ENCODE data around the gene MTCH2. TPM values are rescaled to one million over a fixed set of nuclear protein-coding genes. Genes with fewer than 3 reads are reported as not detected.

MTCH2 gene
- total RNA-seq, 1 experiment from 2014 or later: 103 TPM

DNA sequence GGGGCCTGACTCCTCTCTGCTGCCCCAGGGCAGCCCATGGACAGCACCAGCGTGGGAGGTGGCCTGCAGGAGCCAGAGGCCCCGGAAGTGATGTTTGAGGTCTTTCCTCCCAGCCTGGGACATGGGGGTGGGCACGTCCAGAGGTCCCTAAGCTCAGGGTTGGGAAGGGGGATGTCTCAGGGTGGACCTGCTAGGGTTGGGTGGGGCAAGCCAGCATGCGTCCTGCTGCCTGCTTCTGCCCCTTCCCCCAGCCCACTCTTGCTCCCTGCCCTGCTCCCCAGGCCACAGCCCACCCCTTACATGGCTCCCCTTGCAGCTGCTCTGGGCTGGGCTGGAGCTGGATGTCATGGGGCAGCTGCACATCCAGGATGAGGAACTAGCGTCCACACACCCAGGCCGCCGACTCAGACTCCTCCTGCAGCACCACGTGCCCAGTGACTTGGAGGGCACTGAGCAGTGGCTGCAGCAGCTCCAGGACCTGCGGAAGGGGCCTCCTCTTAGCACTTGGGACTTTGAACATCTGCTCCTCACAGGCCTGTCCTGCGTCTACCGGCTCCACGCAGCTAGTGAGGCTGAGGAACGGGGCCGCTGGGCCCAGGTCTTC, 54.5 kb downstream of the MTCH2 start:
- H3K27ac Mint-ChIP-seq (ENCODE audit: unreplicated experiment): no peak overlapping the region
- H3K4me3 Mint-ChIP-seq (ENCODE audit: low read depth, unreplicated experiment): no peak overlapping the region
- peaks cover 10% of the 10 kb centered on the region for H3K27me3 Mint-ChIP-seq (ENCODE audit: unreplicated experiment)
- no peaks in the 10 kb centered on the region for H3K9me3 Mint-ChIP-seq (ENCODE audit: low read depth, unreplicated experiment)
- peaks cover 6% of the 10 kb centered on the region for H3K36me3 Mint-ChIP-seq (ENCODE audit: insufficient read depth, unreplicated experiment)
- intact Hi-C loops (cut with micrococcal nuclease; ENCODE audit: unreplicated experiment): no loop called here
- no peaks in the 10 kb centered on the region for H3K4me1 Mint-ChIP-seq (ENCODE audit: low read depth, unreplicated experiment)
- TF ChIP-seq, protein P1, sequence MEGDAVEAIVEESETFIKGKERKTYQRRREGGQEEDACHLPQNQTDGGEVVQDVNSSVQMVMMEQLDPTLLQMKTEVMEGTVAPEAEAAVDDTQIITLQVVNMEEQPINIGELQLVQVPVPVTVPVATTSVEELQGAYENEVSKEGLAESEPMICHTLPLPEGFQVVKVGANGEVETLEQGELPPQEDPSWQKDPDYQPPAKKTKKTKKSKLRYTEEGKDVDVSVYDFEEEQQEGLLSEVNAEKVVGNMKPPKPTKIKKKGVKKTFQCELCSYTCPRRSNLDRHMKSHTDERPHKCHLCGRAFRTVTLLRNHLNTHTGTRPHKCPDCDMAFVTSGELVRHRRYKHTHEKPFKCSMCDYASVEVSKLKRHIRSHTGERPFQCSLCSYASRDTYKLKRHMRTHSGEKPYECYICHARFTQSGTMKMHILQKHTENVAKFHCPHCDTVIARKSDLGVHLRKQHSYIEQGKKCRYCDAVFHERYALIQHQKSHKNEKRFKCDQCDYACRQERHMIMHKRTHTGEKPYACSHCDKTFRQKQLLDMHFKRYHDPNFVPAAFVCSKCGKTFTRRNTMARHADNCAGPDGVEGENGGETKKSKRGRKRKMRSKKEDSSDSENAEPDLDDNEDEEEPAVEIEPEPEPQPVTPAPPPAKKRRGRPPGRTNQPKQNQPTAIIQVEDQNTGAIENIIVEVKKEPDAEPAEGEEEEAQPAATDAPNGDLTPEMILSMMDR (IDR thresholded peaks at IDR 0.05; ENCODE audit: unreplicated experiment): no peak
- no peak for DNase-seq
- CTCF ChIA-PET: no interaction called here
- no TSS peak for BruUV-seq (replicated peaks)

DNA sequence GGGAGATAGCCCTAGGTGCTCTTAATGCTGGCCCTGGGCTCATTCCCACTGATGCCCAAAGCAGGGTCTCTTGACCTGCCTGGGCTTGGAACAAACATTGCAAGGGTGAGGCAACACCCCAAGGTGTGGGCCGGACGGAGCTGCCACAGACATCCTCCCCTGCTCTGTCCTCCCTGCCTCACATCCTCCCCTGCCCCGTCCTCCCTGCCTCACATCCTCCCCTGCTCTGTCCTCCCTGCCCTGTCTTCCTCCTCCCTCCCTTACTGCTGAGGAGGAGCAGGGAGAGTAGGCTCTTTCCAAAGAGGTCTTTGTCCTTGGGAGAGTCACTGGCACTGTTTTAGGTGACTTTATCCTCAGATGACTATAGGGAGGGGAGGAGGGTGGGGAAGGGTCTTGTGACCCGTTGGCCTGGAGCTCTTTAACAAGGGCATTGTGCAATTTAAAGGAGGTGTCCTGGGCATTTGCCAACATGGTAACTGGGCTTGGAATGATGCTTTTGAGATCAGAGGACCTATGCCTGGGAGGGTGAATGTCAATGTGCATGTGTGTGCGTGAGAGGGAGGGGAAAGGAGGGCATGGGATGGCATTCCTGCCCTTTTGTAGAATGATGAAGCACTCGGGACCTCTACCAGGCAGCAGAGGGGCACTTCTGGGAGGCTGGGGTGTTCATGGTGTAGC, 55.2 kb downstream of the MTCH2 start:
- CTCF ChIA-PET: no interaction called here
- peaks cover 4% of the 10 kb centered on the region for H3K27me3 Mint-ChIP-seq (ENCODE audit: unreplicated experiment)
- H3K4me1 Mint-ChIP-seq (ENCODE audit: low read depth, unreplicated experiment): no peaks in the 10 kb centered on the region
- BruUV-seq (replicated peaks): no TSS peak
- no peaks in the 10 kb centered on the region for H3K9me3 Mint-ChIP-seq (ENCODE audit: low read depth, unreplicated experiment)
- DNase-seq: no peak
- peaks cover 6% of the 10 kb centered on the region for H3K36me3 Mint-ChIP-seq (ENCODE audit: insufficient read depth, unreplicated experiment)
- H3K27ac Mint-ChIP-seq (ENCODE audit: unreplicated experiment): no peak overlapping the region
- no peak overlapping the region for H3K4me3 Mint-ChIP-seq (ENCODE audit: low read depth, unreplicated experiment)
- intact Hi-C loops (cut with micrococcal nuclease; ENCODE audit: unreplicated experiment): no loop called here
- TF ChIP-seq, protein P1 (IDR thresholded peaks at IDR 0.05; ENCODE audit: unreplicated experiment): no peak

- Mint-ChIP-seq H3K36me3 (ENCODE audit: insufficient read depth, unreplicated experiment) (peaks cover 6% of the 10 kb centered on the region), H3K4me3 (ENCODE audit: low read depth, unreplicated experiment) (no peak within 1 kb of the TSS), H3K4me1 (ENCODE audit: low read depth, unreplicated experiment) (no peaks in the 10 kb centered on the region), H3K27me3 (ENCODE audit: unreplicated experiment) (no peaks in the 10 kb centered on the region), H3K27ac (ENCODE audit: unreplicated experiment) (no peak within 1 kb of the TSS), H3K9me3 (ENCODE audit: low read depth, unreplicated experiment) (no peaks in the 10 kb centered on the region)
- TF ChIP-seq, protein P1 (IDR thresholded peaks at IDR 0.05; ENCODE audit: unreplicated experiment): no peak
- CTCF ChIA-PET: interaction anchor here (0.9 kb wide), 1 partner anchor 32 kb away, joined by 3 read pairs; no protein-coding TSS in a partner anchor
- no TSS peak for BruUV-seq (replicated peaks)
- intact Hi-C loops (cut with micrococcal nuclease; ENCODE audit: unreplicated experiment): no loop called here
- no peak for DNase-seq
These were observed 56.1 kb downstream of the MTCH2 start, which contains the start of gene FAM180B for GRCh38 chr11:47586098-47586855. Gene FAM180B (plus strand): TSS chr11:47586678. CDS start chr11:47586769, 91 bp downstream.

- DNase-seq: no peak
- Mint-ChIP-seq H3K9me3 (ENCODE audit: low read depth, unreplicated experiment) (no peaks in the 10 kb centered on the region), H3K4me3 (ENCODE audit: low read depth, unreplicated experiment) (no peak overlapping the region), H3K27ac (ENCODE audit: unreplicated experiment) (no peak overlapping the region), H3K36me3 (ENCODE audit: insufficient read depth, unreplicated experiment) (peaks cover 18% of the 10 kb centered on the region), H3K4me1 (ENCODE audit: low read depth, unreplicated experiment) (peaks cover 10% of the 10 kb centered on the region), H3K27me3 (ENCODE audit: unreplicated experiment) (no peaks in the 10 kb centered on the region)
- CTCF ChIA-PET: no interaction called here
- TF ChIP-seq, protein P1 (IDR thresholded peaks at IDR 0.05; ENCODE audit: unreplicated experiment): no peak
- no TSS peak for BruUV-seq (replicated peaks)
- intact Hi-C loops (cut with micrococcal nuclease; ENCODE audit: unreplicated experiment): no loop called here
These were observed 58.5 kb downstream of the MTCH2 start for GRCh38 chr11:47583844-47584243.

Data from Calu3 (cell line).